Stimulated activated CD4-positive, alpha-beta T cell treated with anti-CD3 and anti-CD28 coated beads, Interleukin-12 subunit alpha, Interleukin-12 subunit beta, amount 100 ng/mL, for 48 hours (primary cell): ENCODE measurements around the gene MED10.

Experiments used
- DNase-seq, 3 donors: peaks; one replicate each; pipeline ENCODE4 v3.0.0-alpha.2; 2020; ENCODE audit warnings: low read depth in 2 of 3, low spot score in 1 of 3

The MED10 gene, protein sequence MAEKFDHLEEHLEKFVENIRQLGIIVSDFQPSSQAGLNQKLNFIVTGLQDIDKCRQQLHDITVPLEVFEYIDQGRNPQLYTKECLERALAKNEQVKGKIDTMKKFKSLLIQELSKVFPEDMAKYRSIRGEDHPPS

DNA sequence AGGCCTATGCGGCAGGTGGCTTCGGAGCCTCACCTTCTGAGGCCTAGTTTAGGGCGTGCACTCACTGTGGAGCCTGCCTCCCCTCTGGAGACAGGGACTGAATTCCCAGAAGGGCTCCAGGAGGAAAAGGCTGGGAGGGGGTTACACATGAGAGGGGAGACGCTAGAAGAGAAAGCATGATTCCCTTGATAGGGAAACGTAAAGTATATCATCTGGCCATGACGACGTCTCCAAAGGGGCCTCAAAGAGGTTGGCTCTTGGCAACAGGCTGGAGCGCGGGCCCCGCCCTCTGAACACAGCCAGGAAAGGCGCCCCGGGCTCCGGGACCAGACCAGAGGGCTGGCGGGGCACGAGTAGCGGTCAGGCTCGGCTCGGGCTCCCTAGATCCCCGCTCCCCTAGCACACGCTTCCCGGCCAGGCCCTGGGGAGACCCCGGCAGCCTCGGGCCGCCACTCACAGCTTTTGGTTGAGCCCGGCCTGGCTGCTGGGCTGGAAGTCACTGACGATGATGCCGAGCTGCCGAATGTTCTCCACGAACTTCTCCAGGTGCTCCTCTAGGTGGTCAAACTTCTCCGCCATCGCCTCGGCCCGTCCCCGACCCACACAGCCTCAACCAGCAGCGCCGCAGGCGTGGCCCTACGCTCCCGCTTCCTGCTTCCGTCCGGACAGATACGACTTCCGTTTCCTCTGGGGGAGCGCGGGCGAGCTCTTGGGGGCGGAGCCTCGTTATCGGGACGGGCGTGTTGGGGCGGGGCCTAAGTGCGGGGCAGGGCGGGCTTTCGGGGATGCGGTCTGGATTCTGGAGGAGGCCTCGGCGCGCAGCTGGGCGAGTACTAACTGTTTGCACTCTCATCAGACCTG is at the start of gene MED10:
Gene MED10, minus strand, starts transcription at position 643 of the 861 bp plus-strand sequence. Its CDS starts 64 bp downstream, at position 579.
- peak; percentile 93 to 96 (median 93) for DNase-seq

DNA sequence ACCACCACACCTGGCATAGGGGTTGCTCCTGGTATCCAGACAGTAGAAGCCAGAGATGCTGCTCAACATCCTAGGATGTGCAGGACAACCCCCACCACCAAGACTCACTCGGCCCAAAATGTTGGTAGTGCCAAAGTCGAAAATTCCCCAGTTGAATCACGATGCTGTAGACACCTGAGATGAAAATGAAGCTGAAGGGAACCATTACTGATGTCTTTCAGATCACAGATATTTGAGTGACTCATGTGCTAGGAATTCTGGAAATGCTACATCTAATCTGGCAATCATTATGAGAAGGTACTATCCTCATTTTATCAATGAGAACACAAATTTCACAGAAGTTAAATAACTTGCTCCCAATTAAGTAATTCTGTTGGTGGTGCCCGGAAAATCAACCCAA is 49.3 kb upstream of the MED10 start:
- no peak for DNase-seq

- DNase-seq, result no peak
Measured at GRCh38 chr5:6424700-6425099, 46.4 kb upstream of the MED10 start.

- no peak for DNase-seq
Measured at GRCh38 chr5:6424110-6424659, 45.8 kb upstream of the MED10 start.

GRCh38 chr5:6423327-6424109 is 45.2 kb upstream of the MED10 start:
- DNase-seq, result no peak

DNA sequence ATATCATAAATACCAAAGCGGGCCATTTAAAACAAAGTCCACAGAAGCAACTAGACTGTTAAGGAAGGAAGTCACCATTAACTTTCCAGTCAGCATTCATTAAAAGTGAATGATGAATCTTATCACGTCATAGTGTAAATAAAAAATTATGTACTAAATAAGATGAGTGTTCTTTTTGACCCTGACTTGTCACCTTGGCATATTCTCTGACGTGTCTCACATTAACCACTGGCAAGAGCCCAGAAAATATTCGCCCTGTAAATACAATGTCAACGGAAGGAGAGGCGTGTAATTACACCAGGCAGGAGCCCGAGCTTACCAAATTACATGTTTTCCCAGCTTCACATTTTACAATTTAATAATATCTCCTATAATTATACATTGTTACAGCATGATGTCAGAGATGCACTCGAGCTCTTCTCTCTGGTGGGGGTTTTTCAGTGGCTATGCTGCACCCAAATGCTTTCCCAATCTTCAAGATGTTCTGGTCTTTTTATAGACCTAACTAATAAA is 41.0 kb upstream of the MED10 start:
- no peak for DNase-seq

- DNase-seq, result no peak
Measured at GRCh38 chr5:6418679-6419276, 40.4 kb upstream of the MED10 start.

GRCh38 chr5:6417657-6418056 is 39.3 kb upstream of the MED10 start:
- no peak for DNase-seq

- no peak for DNase-seq
Measured at GRCh38 chr5:6412811-6413210, 34.5 kb upstream of the MED10 start.

DNA sequence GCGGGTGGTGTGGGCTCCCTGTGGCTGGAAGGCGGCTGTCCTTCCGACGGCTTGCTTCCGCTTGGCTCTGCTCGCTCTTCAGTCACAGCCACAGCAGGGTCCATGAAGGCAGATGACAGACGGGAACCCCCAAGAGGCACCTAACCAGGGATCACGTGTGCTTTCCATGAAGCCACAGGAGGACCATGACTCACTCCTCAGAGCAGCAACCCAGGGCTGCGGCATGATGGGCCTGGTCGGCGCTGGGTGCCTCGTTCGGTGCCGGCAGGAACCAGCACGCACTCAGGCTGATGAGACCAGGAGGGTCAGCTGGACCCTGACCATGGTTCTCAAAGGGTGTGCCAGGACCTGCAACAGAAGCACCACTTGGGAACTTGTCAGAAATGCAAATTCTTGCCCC is 32.8 kb upstream of the MED10 start:
- no peak for DNase-seq

DNA sequence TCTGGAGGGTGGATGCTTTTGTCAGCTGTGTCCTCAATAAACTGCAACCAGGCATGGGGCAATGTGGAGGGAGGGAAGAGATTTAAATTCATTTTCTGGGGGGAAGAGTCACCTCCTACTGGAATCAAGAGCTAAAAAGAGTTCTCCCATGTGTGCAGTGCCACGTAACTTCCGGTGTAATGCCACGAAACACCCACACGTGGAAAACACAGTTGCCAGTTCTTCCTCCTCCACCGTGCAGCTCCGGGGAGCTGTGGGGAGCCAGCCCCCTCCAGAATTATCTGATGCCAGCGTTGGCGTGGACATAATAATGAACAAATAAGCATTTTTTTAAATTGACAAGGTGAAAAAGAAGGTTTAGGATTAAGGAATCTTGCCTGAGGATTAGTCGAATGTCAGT is 32.1 kb upstream of the MED10 start:
- DNase-seq, result no peak

DNA sequence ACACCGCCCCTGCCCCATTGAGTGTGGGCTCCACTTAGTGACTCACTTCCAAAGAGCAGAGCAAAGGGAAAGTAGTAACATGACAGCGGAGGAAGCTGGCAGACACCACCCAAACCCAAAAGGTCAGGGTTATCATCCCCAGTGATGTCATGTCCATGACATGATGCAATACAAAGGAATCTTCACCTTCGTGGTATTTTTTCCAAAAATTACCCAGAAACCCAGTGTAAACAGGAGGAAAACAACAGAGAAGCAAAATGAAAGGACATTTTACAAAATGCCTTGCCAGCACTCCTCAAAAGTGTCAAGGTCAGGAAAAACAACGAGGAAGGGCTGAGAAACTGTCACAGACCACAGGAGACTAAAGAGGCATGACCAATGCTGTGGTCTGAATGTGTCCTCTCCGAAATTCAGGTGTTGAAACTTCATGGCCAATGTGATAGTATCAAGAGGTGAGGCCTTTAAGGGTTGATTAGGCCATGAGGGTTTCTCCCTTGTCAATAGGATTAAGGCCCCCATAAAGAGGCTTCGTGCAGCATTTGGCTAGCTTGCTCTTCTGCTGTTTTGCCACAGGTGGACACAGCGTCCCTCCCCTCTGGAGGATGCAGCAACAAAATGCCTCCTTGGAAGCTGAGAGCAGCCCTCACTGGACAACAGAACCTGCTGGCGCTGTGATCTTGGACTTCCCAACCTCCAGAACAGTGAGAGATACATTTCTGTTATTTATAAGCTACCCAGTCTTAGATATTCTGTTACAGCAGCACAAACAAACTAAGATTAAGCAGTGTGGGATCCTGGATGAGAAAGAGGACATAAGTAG is 30.5 kb upstream of the MED10 start:
- no peak for DNase-seq

DNA sequence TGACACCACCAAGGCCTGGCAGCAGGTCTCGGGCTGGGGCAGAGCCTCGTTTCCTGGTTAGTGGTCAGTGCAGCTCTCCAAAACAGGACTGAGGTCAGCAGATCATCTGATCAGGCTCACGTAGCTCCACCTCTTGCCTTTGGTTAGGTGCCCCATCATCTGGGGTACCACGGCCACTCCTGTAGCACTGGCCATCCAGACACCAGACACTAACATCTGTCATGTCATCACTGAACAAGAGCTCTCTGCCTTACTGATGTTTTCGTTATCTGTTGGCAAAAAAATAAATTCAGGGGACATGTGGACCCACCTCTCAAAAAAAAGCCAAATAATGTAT is 29.9 kb upstream of the MED10 start:
- no peak for DNase-seq

GRCh38 chr5:6407558-6408259 is 29.4 kb upstream of the MED10 start:
- DNase-seq, result no peak

GRCh38 chr5:6405591-6405990 is 27.2 kb upstream of the MED10 start:
- DNase-seq, result no peak

DNA sequence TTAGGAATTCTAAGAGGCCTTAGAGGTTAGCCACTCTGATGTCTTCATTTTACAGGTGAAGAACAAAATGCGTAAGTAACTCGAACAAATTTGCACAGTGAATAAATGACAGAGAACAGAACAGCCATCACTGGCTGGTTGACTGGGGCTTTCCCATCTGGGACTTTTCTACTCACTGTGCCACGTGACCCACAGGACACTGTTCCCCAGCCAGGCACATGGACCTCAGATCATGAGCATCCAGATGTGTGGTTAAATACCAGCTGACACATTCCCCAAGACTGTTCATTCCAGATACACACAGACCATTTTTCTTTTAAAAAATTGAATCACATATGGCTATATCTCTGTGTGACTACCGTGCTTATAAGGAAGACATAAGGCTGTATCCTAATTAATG is 25.8 kb upstream of the MED10 start:
- no peak for DNase-seq

GRCh38 chr5:6403416-6403815 is 25.1 kb upstream of the MED10 start:
- no peak for DNase-seq

DNA sequence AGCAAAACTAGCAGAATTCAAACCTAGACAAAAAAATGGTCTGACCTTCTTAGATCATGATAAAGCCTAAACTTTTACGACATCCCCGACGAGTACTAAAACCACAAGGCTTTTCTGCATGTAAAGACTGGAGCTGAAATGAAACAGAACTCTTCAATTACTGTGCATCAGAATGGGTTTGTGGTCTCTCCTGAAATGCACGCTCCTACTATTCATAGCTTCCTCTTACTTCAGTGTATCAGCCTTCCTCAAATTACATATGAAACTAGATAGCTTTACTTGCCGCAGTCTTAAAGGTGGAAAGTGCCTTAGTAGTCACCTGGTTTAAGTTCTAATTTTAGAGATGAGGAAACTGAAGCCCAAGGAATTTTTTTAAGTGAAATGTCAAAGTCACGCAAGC is 24.6 kb upstream of the MED10 start:
- no peak for DNase-seq

DNA sequence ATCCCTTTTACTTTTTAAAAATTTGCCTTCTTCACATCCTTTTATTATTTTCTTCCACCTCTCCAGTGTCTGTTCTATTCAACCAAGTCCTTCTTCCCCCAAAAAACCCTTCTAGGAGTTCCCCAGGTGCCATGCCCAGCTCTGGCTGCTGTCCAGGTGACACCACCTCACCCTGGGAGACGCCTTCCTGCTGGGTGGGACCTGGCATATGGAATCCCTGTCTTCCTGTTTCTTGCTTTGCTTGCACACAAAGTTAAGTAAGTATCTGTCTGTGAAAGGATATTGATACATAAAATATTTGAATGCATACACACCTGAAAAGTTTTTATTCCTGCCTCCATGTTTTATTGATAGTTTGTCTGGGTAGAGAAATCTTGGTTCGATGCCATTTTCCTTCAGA is 23.1 kb upstream of the MED10 start:
- DNase-seq, result no peak
